HG03520 (cell line): ENCODE measurements around the gene SETDB2.

Experiments
- ATAC-seq: cut with Tn5 transposase; IDR thresholded peaks from one replicate; pipeline ENCODE4 v1.9.1; 2021; ENCODE audit warnings: mild to moderate bottlenecking, moderate library complexity; ENCODE audit not compliant: unreplicated experiment

The SETDB2 gene

GRCh38 chr13:49443704-49444523, at the start of gene SETDB2, which contains the start of gene CAB39L:
TSS of gene SETDB2 (plus strand) at chr13:49444274. CDS start at chr13:49451894, 7,620 bp downstream.
TSS of gene CAB39L (minus strand) at chr13:49444064. CDS start at chr13:49382910, 61,154 bp downstream.
- ATAC-seq, result peak; percentile 91

- ATAC-seq, result no peak
Observed at GRCh38 chr13:49395451-49395865, 48.6 kb upstream of the SETDB2 start.

GRCh38 chr13:49395878-49396380, 48.1 kb upstream of the SETDB2 start:
- ATAC-seq, result no peak

GRCh38 chr13:49399801-49400472, 44.1 kb upstream of the SETDB2 start:
- no peak for ATAC-seq

- peak; percentile 68 for ATAC-seq
Observed at GRCh38 chr13:49400755-49401659, 43.1 kb upstream of the SETDB2 start.

- no peak for ATAC-seq
Observed at GRCh38 chr13:49403996-49404702, 39.9 kb upstream of the SETDB2 start.

- ATAC-seq, result no peak
Observed at GRCh38 chr13:49404703-49405020, 39.4 kb upstream of the SETDB2 start.

- ATAC-seq, result no peak
Observed at GRCh38 chr13:49407068-49407467, 37.0 kb upstream of the SETDB2 start.

GRCh38 chr13:49407936-49408335, 36.1 kb upstream of the SETDB2 start:
- no peak for ATAC-seq

GRCh38 chr13:49409008-49409407, 35.1 kb upstream of the SETDB2 start:
- ATAC-seq, result no peak

GRCh38 chr13:49410006-49410405, 34.1 kb upstream of the SETDB2 start:
- no peak for ATAC-seq

GRCh38 chr13:49410477-49410876, 33.6 kb upstream of the SETDB2 start:
- ATAC-seq, result no peak

GRCh38 chr13:49411353-49411752, 32.7 kb upstream of the SETDB2 start:
- no peak for ATAC-seq

- ATAC-seq, result no peak
Observed at GRCh38 chr13:49412749-49413148, 31.3 kb upstream of the SETDB2 start.

GRCh38 chr13:49417161-49417560, 26.9 kb upstream of the SETDB2 start:
- ATAC-seq, result no peak

GRCh38 chr13:49418206-49418605, 25.9 kb upstream of the SETDB2 start:
- ATAC-seq, result no peak

- ATAC-seq, result no peak
Observed at GRCh38 chr13:49419276-49419675, 24.8 kb upstream of the SETDB2 start.

GRCh38 chr13:49421391-49421790, 22.7 kb upstream of the SETDB2 start:
- peak; percentile 75 for ATAC-seq

- no peak for ATAC-seq
Observed at GRCh38 chr13:49424011-49424560, 20.0 kb upstream of the SETDB2 start.
